Fibroblast of villous mesenchyme (primary cell): ENCODE data around the gene THY1. TPM values are rescaled to one million over a fixed set of nuclear protein-coding genes. Genes with fewer than 3 reads are reported as not detected.

Source experiments
- DNase-seq: peaks from one replicate; pipeline ENCODE4 v3.0.0-alpha.2; 2010; ENCODE audit warnings: low read depth
- H3K4me3 ChIP-seq: 2 replicates; pipeline ENCODE4 v1.5.1; 2011; ENCODE audit warnings: low read depth, mild to moderate bottlenecking, low read length
- total RNA-seq: library from RNA; depleted of rRNA; stranded (reverse); fragments of >200 nt; gene quantifications from 2 replicates; pipeline ENCODE4 v1.2.3, GENCODE V29; 2012
- TF ChIP-seq, protein P1 (sequence below): IDR thresholded peaks from 2 replicates; pipeline ENCODE4 v1.5.1; 2012; ENCODE audit warnings: low read depth, mild to moderate bottlenecking, low read length; ENCODE audit not compliant: insufficient read depth

Gene THY1
- total RNA-seq, 1 donor: 194 TPM

DNA sequence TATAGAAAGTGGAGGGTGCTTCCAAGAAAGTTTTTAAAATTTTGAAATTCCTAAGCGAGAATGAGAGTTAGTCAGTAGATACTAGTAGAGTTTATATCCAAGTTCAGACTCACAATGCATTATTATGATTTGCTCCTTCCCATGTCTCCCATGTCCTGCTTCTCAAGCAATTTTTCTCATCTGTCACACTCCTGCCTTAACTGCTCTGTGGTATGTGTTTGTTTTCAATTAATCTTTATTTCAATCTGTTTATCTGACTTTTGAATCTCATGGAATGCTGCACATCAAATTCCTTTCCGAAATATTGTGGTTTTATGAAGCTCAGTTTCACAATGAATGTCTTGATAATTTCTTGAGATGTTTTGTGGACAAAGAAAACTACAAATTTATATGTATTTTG is 18.1 kb downstream of the THY1 start:
- H3K4me3 ChIP-seq: no peak overlapping the region
- TF ChIP-seq, protein P1, sequence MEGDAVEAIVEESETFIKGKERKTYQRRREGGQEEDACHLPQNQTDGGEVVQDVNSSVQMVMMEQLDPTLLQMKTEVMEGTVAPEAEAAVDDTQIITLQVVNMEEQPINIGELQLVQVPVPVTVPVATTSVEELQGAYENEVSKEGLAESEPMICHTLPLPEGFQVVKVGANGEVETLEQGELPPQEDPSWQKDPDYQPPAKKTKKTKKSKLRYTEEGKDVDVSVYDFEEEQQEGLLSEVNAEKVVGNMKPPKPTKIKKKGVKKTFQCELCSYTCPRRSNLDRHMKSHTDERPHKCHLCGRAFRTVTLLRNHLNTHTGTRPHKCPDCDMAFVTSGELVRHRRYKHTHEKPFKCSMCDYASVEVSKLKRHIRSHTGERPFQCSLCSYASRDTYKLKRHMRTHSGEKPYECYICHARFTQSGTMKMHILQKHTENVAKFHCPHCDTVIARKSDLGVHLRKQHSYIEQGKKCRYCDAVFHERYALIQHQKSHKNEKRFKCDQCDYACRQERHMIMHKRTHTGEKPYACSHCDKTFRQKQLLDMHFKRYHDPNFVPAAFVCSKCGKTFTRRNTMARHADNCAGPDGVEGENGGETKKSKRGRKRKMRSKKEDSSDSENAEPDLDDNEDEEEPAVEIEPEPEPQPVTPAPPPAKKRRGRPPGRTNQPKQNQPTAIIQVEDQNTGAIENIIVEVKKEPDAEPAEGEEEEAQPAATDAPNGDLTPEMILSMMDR: no peak
- DNase-seq: peak; percentile 52

DNA sequence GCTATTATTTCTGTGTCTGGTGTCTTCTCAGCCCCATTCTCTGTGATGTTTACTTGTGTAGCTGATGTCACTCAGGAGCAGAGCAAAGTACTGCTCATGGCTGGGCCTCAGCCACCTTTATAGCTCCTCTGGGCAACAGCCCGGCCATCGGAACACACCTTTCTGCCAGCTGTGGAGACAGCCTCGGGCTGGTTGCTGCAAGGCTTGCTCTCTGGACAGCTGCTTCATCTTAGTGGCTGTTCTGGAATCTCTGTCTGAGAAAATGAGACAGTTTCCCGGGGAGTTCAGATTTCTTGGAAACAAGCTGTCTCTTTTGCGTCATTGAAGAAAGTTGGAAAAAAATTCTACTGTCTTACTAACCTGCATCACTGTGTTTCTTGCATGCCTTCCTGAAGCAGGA is 20.0 kb downstream of the THY1 start:
- no peak overlapping the region for H3K4me3 ChIP-seq
- TF ChIP-seq, protein P1: no peak
- peak; percentile 44 for DNase-seq

DNA sequence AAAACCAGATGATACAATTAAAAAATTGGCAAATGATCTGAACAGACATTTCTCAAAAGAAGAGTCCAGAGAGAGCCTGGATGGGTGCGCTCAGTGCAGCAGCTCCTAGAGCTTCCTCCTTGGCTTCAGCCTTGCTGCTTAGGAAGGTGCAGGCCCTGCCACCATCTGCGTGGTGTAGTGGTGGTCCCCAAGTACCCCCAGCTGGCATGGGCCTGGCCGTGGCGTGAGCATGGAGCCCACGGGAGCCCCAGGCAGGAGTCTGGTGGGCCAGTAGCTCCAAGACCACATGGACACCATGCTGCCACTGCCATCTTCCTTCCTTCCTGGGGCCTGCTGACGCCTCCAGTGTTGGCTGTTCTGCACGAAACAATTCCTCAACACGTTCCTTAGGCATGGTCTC is 20.5 kb downstream of the THY1 start:
- no peak overlapping the region for H3K4me3 ChIP-seq
- TF ChIP-seq, protein P1: no peak
- no peak for DNase-seq

DNA sequence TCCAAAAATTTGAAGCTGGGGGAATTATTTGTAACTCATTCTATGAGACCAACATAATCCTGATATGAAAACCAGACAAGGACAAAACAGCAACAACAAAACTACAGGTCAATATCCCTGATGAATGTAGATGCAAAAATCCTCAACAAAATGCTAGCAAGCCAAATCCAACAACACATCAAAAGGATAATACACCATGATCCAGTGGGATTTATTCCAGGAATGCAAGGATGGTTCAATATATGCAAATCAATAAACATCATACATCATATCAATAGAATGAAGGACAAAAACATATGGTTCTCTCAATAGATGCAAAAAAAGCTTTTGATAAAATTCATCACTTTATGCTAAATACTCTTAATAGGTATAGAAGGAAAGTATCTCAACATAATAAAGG is 22.1 kb downstream of the THY1 start:
- no peak for DNase-seq
- TF ChIP-seq, protein P1: no peak
- no peak overlapping the region for H3K4me3 ChIP-seq

DNA sequence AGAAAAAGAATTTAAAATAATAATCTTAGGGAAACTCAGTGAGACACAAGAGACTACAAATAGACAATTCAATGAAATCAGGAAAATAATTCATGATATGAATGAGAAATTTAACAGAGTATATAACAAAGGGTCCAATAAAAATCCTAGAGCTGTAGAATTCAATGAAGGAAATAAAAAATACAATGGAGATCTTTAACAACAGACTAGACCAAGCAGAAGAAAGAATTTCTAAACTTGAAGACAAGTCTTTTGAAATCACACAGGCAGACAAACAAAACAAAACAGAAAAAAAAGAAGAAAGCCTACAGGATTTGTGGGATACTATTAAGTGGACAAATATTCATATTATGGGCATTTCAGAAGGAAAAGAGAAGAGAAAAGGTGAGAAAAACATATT is 25.2 kb downstream of the THY1 start:
- DNase-seq: no peak
- TF ChIP-seq, protein P1: no peak
- no peak overlapping the region for H3K4me3 ChIP-seq

DNA sequence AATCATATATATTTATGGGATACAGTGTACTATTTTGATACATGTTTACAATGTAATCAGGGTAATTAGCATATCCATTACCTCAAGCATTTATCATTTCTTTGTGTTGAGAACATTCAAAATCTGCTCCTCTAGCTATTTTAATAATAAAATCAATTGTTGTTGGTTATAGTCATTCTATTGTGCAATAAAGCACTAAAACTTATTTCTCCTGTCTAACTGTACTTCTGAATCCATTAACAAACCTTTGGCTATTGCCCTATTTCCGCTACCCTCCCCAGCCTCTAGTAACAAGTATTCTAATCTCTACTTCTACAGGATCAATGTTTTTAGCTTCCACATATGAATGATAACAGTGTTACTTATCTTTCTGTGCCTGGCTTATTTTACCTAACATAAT is 26.1 kb downstream of the THY1 start:
- no peak for DNase-seq
- TF ChIP-seq, protein P1: no peak
- H3K4me3 ChIP-seq: no peak overlapping the region

DNA sequence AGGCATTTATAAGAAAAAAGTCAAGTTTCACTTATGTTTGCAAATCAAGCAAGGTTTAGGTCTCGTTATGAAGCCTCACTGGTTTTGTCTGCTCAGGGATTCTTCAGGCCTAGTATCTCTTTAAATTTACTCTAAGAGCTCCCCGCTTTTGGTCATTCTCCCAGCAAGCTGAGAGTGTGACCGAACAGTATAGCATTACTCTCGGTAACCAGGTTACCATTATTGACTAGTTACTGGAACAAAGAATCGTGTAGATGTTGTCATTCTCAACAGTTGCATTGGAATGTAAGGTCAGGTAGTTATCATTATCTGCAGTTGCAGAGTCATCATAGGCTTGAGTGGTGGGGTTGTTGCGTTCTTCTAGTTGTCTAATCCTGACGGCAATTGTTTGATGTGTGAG is 31.7 kb downstream of the THY1 start:
- DNase-seq: no peak
- TF ChIP-seq, protein P1: no peak
- H3K4me3 ChIP-seq: no peak overlapping the region
